ENCODE results near the gene MUC20. TPM values are rescaled to one million over a fixed set of nuclear protein-coding genes. Genes with fewer than 3 reads are reported as not detected.
A peak's percentile ranks its signal among the peaks of the same experiment; 100 is the strongest.

MUC20 gene
- polyA plus RNA-seq, 1 donor, result 32.5 TPM

- DNase-seq, result no peak
Measured at GRCh38 chr3:195755391-195755790, 34.6 kb downstream of the MUC20 start.

DNA sequence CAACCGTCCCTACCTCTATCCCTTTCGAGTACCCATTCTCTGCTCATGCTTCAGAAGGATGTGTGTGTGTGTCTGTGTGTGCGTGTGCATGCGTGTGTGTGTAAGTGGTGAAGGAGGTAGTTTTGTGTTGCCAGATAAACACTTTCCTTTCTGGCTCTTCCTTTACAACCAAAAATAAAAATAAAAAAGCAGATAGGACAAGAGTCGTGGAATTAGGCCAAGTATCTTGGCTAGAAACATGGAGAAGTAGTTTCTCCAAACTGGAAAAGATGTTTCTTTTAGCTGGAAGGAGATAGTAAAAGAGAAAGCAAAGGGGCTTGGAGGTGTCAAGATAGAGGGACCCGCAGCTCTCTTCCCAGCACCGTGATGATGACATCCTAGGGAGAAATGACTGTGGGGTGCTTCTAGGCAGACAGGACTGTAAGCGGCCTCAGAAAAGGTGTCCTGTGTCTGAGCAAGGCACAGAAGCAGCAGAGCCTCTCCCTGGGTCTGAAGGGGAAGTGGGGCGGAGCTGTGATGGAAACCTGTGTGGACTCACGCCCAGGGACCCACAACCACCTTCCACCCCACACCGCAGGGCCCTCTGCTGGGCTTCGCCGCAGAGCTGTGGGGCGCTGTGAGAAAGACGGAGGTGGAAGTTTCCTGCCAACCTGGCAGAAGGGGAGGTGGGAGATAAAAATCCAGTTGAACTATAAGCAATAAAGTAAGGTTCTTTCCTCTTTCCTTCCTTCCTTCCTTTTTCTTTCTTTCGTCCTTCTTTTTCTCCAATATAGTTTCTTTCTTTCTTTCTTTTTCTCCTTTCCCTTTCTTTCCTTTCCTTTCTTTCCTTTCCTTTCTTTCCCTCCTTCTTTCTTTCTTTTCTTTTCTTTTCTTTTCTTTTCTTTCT is 35.3 kb downstream of the MUC20 start:
- no peak for DNase-seq

DNA sequence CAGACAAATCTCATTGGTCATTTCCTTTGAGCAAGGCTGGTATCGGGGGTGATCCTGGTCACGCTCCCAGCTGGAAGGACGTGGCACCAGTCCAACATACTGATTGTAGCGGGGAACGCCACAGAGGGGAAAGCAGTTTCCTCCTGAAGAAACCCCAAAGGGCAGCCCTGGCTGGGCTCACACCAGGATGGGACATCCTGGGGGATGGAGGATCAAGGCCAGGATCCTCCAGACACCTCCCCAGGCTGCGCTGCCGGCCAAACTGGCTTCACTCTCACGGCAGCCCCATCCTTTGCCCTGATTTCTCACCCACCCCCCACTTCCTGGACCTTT is 36.6 kb downstream of the MUC20 start:
- DNase-seq, result no peak

- no peak for DNase-seq
Measured at GRCh38 chr3:195757827-195758226, 37.0 kb downstream of the MUC20 start.

DNA sequence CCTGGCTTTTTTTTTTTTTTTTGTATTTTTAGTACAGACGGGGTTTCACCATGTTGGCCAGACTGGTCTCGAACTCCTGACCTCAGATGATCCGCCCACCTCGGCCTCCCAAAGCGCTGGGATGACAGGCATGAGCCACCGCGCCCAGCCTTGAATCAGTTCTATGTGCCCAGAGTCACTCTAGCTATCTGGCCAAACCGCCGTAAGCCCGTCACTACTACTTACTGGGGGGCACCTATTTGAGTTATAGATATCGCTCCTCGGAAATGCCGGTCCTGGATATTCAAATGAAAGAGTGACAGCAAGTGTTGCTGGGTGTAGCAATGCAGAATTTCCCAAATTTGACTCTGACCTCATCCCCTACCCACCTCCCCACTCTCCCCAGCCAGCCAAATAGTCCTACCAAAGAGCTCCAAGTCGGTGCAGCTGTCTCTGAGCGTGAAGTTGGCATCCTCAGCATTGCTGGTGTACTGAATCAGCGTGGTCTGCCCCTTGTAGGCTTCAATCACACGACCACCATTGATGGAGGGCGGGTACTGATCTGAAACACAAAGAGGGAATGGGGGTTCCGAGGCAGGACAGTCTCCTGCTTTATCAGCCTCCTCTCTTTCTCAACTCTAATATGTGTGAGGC is 38.1 kb downstream of the MUC20 start:
- DNase-seq, result no peak

DNA sequence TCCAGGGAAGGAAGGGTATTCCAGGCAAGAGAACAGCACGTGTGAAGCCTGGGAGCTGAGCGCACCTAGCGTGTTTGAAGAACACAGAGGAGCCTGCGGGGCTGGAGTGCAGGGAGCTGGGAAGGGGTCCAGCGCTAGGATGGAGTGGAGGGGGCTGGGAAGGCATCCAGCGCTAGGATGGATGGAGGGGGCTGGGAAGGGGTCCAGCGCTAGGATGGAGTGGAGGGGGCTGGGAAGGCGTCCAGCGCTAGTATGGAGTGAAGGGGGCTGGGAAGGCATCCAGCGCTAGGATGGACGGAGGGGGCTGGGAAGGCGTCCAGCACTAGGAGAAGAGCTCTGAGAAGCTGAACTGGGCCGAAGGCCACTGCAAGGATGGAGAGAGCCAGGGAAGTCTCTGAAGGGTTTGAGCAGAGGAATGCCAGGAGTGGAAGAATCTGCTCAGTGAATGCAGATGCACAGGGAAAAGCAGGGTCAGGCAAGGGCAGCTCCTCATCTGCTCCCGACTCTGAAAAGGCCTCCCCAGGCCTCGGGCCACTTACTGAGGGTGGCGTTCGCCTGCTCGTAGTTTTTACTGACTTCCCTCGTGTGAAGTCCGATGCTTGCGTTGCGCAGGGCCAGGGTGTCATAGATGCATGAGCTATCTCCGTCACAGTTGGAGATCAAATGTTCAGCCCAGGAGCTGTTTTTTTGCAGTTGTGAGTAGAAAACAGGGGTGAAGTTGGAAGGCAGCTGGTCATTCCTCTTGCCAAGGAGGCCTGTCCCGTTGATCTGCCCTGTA is 39.8 kb downstream of the MUC20 start:
- DNase-seq, result peak; percentile 41

GRCh38 chr3:195761123-195761566 is 40.4 kb downstream of the MUC20 start:
- DNase-seq, result no peak

DNA sequence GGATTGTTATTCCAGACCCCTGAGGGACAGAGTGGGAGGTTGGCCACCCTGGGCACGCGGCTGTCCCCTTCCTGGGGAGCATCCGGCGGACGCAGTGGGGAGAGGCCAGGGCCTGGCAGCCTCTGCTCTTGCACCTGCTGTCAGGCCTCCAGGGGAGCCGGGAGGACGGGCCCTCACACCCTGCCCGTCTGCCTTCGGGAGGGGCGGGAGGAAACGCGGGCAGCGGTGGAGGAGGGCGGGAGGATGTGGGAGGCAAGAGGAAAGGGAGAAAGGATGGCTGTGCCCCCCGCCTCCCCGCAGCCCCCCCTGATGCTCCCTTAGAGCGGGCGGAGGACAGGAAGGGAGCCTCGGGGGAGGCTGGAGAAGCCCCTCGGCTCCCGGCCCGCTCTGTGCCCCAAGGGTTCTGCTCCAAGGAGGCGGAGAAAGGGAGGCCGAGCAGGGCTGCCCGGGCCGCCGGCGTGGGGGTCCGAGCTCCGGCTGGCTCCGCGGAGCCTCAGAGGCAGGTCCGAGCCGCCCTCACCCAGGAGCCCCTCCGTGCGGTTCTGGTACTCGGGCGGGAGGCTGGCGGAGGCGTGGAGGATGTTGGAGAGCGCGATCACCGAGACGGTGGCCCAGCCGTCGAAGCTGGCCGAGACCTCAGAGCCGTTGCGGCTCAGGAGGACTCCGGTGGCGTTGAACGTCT is 40.9 kb downstream of the MUC20 start:
- DNase-seq, result no peak

DNA sequence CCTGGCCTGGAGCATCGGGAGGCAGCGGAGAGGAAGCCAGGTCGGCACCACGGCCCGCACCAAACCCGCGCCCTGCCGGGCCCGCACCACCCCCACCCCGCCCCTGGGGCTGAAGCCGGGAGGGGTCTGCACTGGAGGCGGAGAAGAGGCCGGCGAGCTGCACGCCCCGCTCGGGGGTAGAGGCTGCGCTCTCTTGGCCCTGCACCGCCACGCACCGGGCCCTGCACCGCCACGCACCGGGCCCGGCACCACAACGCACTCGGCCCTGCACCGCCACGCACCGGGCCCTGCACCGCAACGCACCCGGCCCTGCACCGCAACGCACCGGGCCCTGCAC is 41.4 kb downstream of the MUC20 start:
- DNase-seq, result no peak

- DNase-seq, result no peak
Measured at GRCh38 chr3:195762611-195763010, 41.8 kb downstream of the MUC20 start.

DNA sequence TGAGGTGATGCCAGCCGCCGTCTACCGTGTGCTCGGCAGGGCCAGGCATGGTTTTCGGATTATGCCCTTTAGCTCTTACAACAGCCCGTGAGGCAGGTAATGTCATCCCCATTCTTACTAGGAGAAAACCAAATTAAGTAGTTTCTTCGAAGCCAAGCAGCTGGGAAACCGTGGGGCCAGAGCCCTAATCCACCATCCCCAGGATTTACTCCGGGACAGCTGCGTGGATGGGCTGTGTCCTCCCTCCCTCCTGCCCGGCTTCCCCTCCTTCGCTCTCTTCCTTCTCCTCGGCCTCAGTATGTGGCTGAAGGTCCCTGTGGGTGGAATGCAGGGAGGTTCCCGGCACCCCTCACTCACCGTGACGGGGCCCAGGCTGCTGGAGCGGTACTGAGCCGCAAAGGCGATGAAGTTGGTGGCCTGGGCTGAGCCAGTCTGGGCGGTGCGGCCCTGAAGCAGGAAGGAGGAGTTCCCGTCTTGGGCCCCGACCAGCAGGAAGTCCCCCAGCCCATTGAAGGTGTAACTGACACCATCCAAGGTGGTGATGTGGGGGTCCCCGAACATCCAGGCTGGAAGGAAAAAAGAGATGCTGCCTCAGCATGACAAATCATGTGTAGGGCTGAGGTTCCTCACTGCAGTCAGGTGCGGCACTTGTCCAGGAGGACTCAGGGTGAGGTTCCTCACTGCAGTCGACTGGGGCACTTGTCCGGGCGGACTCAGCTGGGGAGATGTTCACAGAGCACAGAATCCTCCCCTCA is 42.5 kb downstream of the MUC20 start:
- no peak for DNase-seq

GRCh38 chr3:195763843-195764825 is 43.4 kb downstream of the MUC20 start:
- no peak for DNase-seq

GRCh38 chr3:195764961-195765706 is 44.4 kb downstream of the MUC20 start:
- DNase-seq, result no peak

- DNase-seq, result no peak
Measured at GRCh38 chr3:195766671-195767070, 45.9 kb downstream of the MUC20 start.

DNA sequence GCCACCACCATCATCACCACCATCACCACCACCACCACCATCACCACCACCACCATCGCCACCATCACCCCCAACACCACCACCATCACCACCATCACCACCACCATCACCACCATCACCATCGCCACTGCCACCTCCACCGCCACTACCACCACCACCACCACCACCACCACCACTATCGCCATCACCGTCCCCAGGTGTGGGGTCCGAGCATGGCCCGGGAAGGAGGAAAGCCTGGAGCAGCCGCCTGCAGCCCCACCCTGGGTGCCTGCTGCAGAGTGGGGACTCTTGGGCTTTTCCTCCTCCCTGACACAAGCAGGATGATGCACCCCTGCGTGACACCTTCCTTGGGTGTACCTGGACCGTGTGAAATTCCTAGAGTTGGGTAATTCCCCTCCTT is 47.0 kb downstream of the MUC20 start:
- no peak for DNase-seq

GRCh38 chr3:195768414-195768813 is 47.6 kb downstream of the MUC20 start:
- DNase-seq, result no peak

DNA sequence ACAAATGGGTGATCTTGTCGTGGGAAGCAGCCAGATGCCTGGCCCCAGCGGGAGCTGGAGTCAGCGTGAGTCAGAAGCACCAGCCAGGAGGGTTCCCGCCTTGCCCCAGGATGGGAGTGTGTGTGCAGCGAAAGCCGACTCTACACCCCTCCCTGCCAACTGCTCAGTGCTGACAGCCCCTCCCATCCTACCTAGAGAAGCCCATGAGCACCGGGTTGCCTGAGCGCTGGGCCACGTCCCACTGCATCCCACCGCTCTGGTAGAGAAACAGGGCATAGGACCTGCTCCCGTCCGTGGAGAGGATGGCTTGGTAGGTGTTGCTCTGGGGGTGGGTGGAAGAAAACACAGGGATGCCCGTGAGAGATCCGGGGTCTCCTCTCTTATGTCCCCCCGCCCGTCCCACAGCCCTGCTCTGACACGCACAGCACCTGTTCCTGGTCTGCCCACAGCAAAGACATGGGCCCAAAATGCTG is 48.1 kb downstream of the MUC20 start:
- DNase-seq, result no peak

DNA sequence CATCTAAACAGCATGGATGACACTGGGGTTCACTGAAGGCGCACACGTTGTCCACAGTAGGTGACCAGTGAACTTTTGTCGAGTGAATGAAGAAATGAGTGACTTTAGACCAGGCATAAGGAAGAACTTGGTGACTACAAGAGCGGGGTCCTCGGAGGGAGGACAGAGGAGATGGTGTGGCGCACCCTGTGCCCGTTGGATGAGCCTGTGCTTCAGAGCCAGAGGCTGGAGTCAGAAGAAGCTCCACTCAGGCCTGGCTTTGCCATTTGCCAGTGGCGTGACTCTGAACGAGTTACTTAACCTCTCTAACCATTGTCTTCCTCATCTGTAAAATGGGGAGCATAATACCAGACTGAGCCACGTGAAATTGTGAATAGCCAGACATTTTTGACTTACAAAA is 48.8 kb downstream of the MUC20 start:
- no peak for DNase-seq

- no peak for DNase-seq
Measured at GRCh38 chr3:195770081-195770840, 49.5 kb downstream of the MUC20 start.
